Measurements from ENCODE around the gene NID1. TPM values are rescaled to one million over a fixed set of nuclear protein-coding genes. Genes with fewer than 3 reads are reported as not detected.

NID1 gene
- total RNA-seq, 4 donors from 2014 or later: 27.8 to 91.8 (median 69.4) TPM

DNA sequence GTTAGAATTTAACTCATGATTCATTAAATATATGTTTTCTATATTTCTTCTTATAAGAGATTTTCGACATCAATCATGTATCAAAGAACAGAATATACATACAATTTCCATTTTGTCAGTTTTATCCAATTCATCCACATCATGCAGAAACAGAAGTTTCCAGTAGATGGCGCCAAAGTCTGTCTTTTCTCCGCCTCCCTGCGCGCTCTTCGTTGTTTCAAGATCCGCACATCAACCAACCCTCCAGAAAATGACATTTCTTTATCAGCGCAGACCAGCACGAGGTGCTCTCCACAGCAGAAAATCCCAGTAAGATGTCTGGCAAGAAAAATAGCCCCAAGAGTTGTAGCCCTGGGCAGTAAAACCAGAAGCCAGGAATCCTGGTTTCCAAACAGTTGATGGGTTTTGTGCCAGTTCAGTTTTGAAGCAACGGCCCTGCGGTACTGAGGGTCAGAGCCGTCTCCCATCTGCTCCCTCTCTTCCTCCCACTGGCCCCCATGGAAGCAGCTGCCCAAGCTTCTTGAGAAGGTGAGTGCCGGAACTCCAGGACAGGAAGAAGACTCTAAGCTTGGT lies 38.8 kb upstream of the NID1 start:
- intact Hi-C loops (cut with DNase I): loop anchor here (5.0 to 10.0 kb wide), 3 partner anchors 389 to 1461 kb away; partner anchors contain the start of gene LGALS8
- Histone ChIP-seq H3K9me3 (no peaks in the 10 kb centered on the region), H3K4me3 (replicated peaks in 1 of 3) (no peak overlapping the region), H3K27ac (no peak overlapping the region), H3K27me3 (no peaks in the 10 kb centered on the region), H3K36me3 (no peaks in the 10 kb centered on the region), H3K4me1 (no peaks in the 10 kb centered on the region)
- 6 to 23% methylated on average over 10 to 13 of the region's 13 CpGs for WGBS, 2 donors
- no peak for TF ChIP-seq POLR2A (IDR thresholded peaks at IDR 0.05)
- TF ChIP-seq, protein P1, sequence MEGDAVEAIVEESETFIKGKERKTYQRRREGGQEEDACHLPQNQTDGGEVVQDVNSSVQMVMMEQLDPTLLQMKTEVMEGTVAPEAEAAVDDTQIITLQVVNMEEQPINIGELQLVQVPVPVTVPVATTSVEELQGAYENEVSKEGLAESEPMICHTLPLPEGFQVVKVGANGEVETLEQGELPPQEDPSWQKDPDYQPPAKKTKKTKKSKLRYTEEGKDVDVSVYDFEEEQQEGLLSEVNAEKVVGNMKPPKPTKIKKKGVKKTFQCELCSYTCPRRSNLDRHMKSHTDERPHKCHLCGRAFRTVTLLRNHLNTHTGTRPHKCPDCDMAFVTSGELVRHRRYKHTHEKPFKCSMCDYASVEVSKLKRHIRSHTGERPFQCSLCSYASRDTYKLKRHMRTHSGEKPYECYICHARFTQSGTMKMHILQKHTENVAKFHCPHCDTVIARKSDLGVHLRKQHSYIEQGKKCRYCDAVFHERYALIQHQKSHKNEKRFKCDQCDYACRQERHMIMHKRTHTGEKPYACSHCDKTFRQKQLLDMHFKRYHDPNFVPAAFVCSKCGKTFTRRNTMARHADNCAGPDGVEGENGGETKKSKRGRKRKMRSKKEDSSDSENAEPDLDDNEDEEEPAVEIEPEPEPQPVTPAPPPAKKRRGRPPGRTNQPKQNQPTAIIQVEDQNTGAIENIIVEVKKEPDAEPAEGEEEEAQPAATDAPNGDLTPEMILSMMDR (IDR thresholded peaks at IDR 0.05): peak; percentile 67 to 84 (median 77)
- peak; percentile 37 to 48 for DNase-seq

DNA sequence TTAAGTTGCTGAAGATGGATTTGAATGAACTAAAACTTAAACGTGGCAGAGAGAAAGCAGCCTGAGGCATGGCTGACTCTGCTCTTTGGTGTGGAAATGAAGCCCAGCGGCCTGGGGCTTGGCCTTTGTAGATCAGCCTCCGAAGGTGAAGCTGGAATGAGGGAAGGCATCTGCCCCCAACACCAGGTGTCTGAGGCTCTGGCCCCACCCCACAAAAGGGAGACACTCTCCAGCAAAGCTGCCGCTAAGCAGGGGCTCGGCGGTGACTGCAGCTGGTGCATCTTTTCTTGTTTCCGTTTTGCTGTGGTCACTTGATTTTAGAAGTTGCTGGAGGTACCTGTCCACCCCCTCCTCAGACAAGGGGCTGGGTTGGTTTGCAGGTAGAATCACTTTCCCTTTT lies 38.2 kb upstream of the NID1 start:
- Histone ChIP-seq H3K9me3 (no peaks in the 10 kb centered on the region), H3K4me3 (replicated peaks in 1 of 3) (no peak overlapping the region), H3K36me3 (no peaks in the 10 kb centered on the region), H3K4me1 (no peaks in the 10 kb centered on the region), H3K27ac (no peak overlapping the region), H3K27me3 (no peaks in the 10 kb centered on the region)
- DNase-seq: no peak
- TF ChIP-seq, protein P1 (IDR thresholded peaks at IDR 0.05): no peak
- no peak for TF ChIP-seq POLR2A (IDR thresholded peaks at IDR 0.05)
- intact Hi-C loops (cut with DNase I): loop anchor here (5.0 to 10.0 kb wide), 3 partner anchors 389 to 1462 kb away; partner anchors contain the start of gene LGALS8
- WGBS, 2 donors: 15 to 27% methylated on average over 7 of the region's 7 CpGs

DNA sequence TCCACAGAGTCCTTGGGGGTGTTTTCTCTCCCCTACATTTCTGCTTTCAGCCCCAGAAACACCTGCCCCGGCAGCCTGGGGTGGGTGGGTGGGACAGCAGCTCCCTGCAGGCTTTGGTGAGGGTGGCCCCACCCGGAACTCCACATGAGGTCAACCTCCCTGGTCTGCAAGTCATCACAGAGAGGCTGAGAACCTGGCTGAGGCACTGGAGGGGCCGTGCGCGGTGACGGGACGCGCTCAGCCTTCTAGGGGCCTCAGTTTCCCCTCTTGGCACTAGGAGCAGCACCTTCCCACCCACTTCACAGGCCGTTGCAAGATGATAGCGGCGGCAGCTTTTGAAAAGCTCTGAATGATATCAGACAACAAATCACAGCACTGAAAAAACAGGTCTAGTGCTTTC lies 37.7 kb upstream of the NID1 start:
- H3K4me1 ChIP-seq: no peaks in the 10 kb centered on the region
- H3K27me3 ChIP-seq: no peaks in the 10 kb centered on the region
- no peak overlapping the region for H3K27ac ChIP-seq
- TF ChIP-seq, protein P1 (IDR thresholded peaks at IDR 0.05): no peak
- WGBS, 2 donors: 72 to 83% methylated on average over 6 to 11 of the region's 11 CpGs
- intact Hi-C loops (cut with DNase I): loop anchor here (5.0 to 10.0 kb wide), 3 partner anchors 390 to 1462 kb away; partner anchors contain the start of gene LGALS8
- no peaks in the 10 kb centered on the region for H3K9me3 ChIP-seq
- no peaks in the 10 kb centered on the region for H3K36me3 ChIP-seq
- no peak for DNase-seq
- no peak overlapping the region for H3K4me3 ChIP-seq (replicated peaks in 1 of 3)

DNA sequence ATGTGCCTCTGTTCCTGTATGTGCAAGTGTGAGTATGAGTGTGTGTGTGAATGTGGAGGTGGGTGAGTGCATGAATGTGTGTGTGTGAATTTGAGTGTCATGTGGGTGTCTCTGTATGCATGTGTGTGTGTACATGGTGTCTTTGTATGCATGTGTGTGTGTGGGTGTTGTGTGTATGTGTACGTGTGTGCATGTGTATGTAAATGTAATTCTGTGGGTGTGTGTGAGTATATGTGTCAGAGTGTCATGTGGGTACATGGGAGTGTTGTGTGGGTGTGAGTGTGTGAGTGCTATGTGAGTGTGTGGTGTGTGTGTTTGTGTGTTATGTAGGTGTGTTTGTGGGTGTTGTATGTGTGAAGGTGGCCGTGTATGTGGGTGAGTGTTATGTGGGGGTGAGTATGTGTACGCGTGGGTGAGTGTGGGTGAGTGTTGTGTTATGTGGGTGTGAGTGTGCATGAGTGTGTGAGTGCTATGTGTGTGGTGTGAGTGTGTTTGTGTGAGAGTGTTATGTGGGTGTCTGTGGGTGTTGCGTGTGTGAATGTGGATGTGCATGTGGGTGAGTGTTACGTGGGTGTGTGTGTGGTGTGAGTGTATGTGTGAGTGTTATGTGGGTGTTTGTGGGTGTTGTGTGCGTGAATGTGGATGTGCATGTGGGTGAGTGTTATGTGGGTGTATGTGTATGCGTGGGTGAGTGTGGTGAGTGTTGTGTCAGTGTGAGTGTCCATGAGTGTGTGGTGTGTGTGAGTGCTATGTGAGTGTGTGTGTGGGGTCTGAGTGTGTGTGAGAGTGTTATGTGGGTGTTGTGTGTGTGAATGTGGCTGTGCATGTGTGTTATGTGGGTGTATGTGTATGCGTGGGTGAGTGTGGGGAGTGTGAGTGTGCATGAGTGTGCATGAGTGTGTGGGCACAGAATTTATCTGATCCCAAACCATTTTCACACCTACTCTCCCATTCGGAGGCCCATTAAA lies 36.6 kb upstream of the NID1 start:
- no peak overlapping the region for H3K4me3 ChIP-seq (replicated peaks in 1 of 3)
- H3K9me3 ChIP-seq: no peaks in the 10 kb centered on the region
- intact Hi-C loops (cut with DNase I): loop anchor here (5.0 to 10.0 kb wide), 3 partner anchors 391 to 1463 kb away; partner anchors contain the start of gene LGALS8
- 85 to 88% methylated on average over 10 of the region's 10 CpGs for WGBS, 2 donors
- no peak overlapping the region for H3K27ac ChIP-seq
- no peaks in the 10 kb centered on the region for H3K36me3 ChIP-seq
- H3K27me3 ChIP-seq: no peaks in the 10 kb centered on the region
- H3K4me1 ChIP-seq: no peaks in the 10 kb centered on the region
- no peak for DNase-seq
- no peak for TF ChIP-seq POLR2A (IDR thresholded peaks at IDR 0.05)
- TF ChIP-seq, protein P1 (IDR thresholded peaks at IDR 0.05): no peak

Measured in thyroid gland (tissue), 4 donors.